HepG2 (cell line): ENCODE measurements around the gene YIPF5. TPM values are rescaled to one million over a fixed set of nuclear protein-coding genes. Genes with fewer than 3 reads are reported as not detected.

Experiments
- GATAD1 ChIP-seq: IDR thresholded peaks from 2 replicates; pipeline ENCODE4 v1.6.1; 2016; ENCODE audit warnings: missing genetic modification reagents, missing compliant biosample characterization
- HDAC2 ChIP-seq: sonication (generic); formaldehyde crosslinking; IDR thresholded peaks from 2 replicates; pipeline ENCODE4 v1.4.0; 2020; ENCODE audit warnings: missing genetic modification reagents
- JARID2 ChIP-seq: sonication (generic); formaldehyde crosslinking; IDR thresholded peaks from 2 replicates; pipeline ENCODE4 v1.8.1; 2023; ENCODE audit warnings: missing genetic modification reagents, inconsistent platforms; ENCODE audit not compliant: insufficient replicate concordance
- MAFG ChIP-seq: sonication (generic); formaldehyde crosslinking; IDR thresholded peaks from 2 replicates; pipeline ENCODE4 v1.5.1; 2020; ENCODE audit warnings: mild to moderate bottlenecking, missing genetic modification reagents
- MBNL3 ChIP-seq: fragments of 250-450 bp; sonication (Bioruptor Pico); conservative IDR thresholded peaks from 2 replicates; pipeline ENCODE4 v1.8.0; 2022; ENCODE audit warnings: mild to moderate bottlenecking, inconsistent platforms
- RORA ChIP-seq: sonication (generic); formaldehyde crosslinking; IDR thresholded peaks from 2 replicates; pipeline ENCODE4 v1.5.0; 2020; ENCODE audit warnings: mild to moderate bottlenecking, missing genetic modification reagents, moderate library complexity
- SRSF1 ChIP-seq: fragments of 200-400 bp; formaldehyde crosslinking; optimal IDR thresholded peaks from 2 replicates; pipeline ENCODE3; 2017; ENCODE audit warnings: mild to moderate bottlenecking, low read depth, low read length, moderate library complexity
- SSRP1 ChIP-seq: IDR thresholded peaks from 2 replicates; pipeline ENCODE4 v1.6.1; 2016; ENCODE audit warnings: control low read depth
- TARDBP ChIP-seq: sonication (generic); formaldehyde crosslinking; IDR thresholded peaks from 2 replicates; pipeline ENCODE4 v1.8.0; 2022; ENCODE audit warnings: mild to moderate bottlenecking, missing genetic modification reagents
- THAP11 ChIP-seq: IDR thresholded peaks from 2 replicates; pipeline ENCODE4 v1.6.1; 2016; ENCODE audit warnings: missing biosample characterization, missing genetic modification reagents
- WIZ ChIP-seq: sonication (generic); formaldehyde crosslinking; IDR thresholded peaks from 2 replicates; pipeline ENCODE4 v1.5.1; 2020; ENCODE audit warnings: mild to moderate bottlenecking, missing genetic modification reagents
- ZNF225 ChIP-seq: sonication (generic); formaldehyde crosslinking; IDR thresholded peaks from 2 replicates; pipeline ENCODE4 v1.4.0; 2020; ENCODE audit warnings: mild to moderate bottlenecking, missing genetic modification reagents
- ZNF30 ChIP-seq: sonication (generic); formaldehyde crosslinking; IDR thresholded peaks from 2 replicates; pipeline ENCODE4 v1.5.0; 2020; ENCODE audit warnings: mild to moderate bottlenecking, missing genetic modification reagents
- ZNF407 ChIP-seq: sonication (generic); formaldehyde crosslinking; IDR thresholded peaks from one replicate; pipeline ENCODE4 v1.5.1; 2020; ENCODE audit warnings: mild to moderate bottlenecking, missing genetic modification reagents; ENCODE audit errors: not compliant biosample characterization
- ZNF615 ChIP-seq: sonication (generic); formaldehyde crosslinking; IDR thresholded peaks from 2 replicates; pipeline ENCODE4 v1.5.0; 2020; ENCODE audit warnings: mild to moderate bottlenecking, missing genetic modification reagents, borderline replicate concordance
- polyA plus RNA-seq, 8 experiments: library from polyadenylated mRNA; depleted of rRNA in 3 of 8; stranded (reverse) in 7 of 8; unstranded in 1 of 8; fragments of >200 nt; fragmentation: Illumina TruSeq in 4 of 8; extraction: Trizol in 4 of 8; gene quantifications; 2 replicates each; pipeline versions ENCODE4 v1.2.1 to v1.2.3, GENCODE V29; 2011 to 2016; ENCODE audit warnings: low read depth in 4 of 8, missing spikeins in 1 of 8, mixed read lengths in 1 of 8; ENCODE audit not compliant: insufficient read depth in 1 of 8
- total RNA-seq, 5 experiments: library from RNA; depleted of rRNA; stranded (reverse); fragments of >200 nt; fragmentation: Illumina TruSeq; extraction: Trizol; gene quantifications; 2 replicates each; pipeline ENCODE4 v1.2.3, GENCODE V29; 2016; ENCODE audit warnings: low read depth in 1 of 5
- TF ChIP-seq, protein P1 (sequence below): sonication (generic); formaldehyde crosslinking; IDR thresholded peaks from 2 replicates; pipeline ENCODE4 v1.9.0; 2021; ENCODE audit warnings: missing genetic modification reagents, borderline replicate concordance
- TF ChIP-seq, protein P2 (sequence below): sonication (generic); formaldehyde crosslinking; IDR thresholded peaks from 2 replicates; pipeline ENCODE4 v1.5.1; 2020; ENCODE audit warnings: mild to moderate bottlenecking, moderate library complexity, missing genetic modification reagents

YIPF5 gene
- total and polyA plus RNA-seq, 2 of the 13 experiments (the other 11 are each of a cell fraction or from before 2014, with no cell fraction given), result 61.4 to 73.6 TPM

GRCh38 chr5:144170276-144171024, at the start of gene YIPF5, which contains the start of gene KCTD16 (continued):
- TF ChIP-seq, protein P1, sequence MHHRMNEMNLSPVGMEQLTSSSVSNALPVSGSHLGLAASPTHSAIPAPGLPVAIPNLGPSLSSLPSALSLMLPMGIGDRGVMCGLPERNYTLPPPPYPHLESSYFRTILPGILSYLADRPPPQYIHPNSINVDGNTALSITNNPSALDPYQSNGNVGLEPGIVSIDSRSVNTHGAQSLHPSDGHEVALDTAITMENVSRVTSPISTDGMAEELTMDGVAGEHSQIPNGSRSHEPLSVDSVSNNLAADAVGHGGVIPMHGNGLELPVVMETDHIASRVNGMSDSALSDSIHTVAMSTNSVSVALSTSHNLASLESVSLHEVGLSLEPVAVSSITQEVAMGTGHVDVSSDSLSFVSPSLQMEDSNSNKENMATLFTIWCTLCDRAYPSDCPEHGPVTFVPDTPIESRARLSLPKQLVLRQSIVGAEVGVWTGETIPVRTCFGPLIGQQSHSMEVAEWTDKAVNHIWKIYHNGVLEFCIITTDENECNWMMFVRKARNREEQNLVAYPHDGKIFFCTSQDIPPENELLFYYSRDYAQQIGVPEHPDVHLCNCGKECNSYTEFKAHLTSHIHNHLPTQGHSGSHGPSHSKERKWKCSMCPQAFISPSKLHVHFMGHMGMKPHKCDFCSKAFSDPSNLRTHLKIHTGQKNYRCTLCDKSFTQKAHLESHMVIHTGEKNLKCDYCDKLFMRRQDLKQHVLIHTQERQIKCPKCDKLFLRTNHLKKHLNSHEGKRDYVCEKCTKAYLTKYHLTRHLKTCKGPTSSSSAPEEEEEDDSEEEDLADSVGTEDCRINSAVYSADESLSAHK (CRISPR knock-in tag), result peak; percentile 60; the same call in 1 of the 2 replicates
- no peak for TF ChIP-seq ZNF225
- TF ChIP-seq MAFG (CRISPR knock-in tag), result no peak
- TF ChIP-seq ZNF615 (CRISPR knock-in tag), result no peak
- no peak for TF ChIP-seq HDAC2 (CRISPR knock-in tag)
- TF ChIP-seq SRSF1, result no peak
- TF ChIP-seq TARDBP (CRISPR knock-in tag), result peak; percentile 54
- peak; percentile 93 for TF ChIP-seq THAP11 (CRISPR knock-in tag)
- TF ChIP-seq WIZ (CRISPR knock-in tag), result no peak
- TF ChIP-seq, protein P2, sequence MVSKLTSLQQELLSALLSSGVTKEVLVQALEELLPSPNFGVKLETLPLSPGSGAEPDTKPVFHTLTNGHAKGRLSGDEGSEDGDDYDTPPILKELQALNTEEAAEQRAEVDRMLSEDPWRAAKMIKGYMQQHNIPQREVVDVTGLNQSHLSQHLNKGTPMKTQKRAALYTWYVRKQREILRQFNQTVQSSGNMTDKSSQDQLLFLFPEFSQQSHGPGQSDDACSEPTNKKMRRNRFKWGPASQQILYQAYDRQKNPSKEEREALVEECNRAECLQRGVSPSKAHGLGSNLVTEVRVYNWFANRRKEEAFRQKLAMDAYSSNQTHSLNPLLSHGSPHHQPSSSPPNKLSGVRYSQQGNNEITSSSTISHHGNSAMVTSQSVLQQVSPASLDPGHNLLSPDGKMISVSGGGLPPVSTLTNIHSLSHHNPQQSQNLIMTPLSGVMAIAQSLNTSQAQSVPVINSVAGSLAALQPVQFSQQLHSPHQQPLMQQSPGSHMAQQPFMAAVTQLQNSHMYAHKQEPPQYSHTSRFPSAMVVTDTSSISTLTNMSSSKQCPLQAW (CRISPR knock-in tag), result peak; percentile 86
- no peak for TF ChIP-seq SSRP1 (CRISPR knock-in tag)
- TF ChIP-seq MBNL3 (CRISPR knock-in tag), result no peak
- no peak for TF ChIP-seq ZNF30 (CRISPR knock-in tag)
- TF ChIP-seq ZNF407 (CRISPR knock-in tag), result peak; percentile 85
- TF ChIP-seq GATAD1 (CRISPR knock-in tag), result peak; percentile 94
- TF ChIP-seq JARID2, result no peak
- TF ChIP-seq RORA (CRISPR knock-in tag), result no peak
